Erythroblast (primary cell): ENCODE results near the gene CEP83.
A peak's percentile ranks its signal among the peaks of the same experiment; 100 is the strongest.

Experiments used
- DNase-seq, 2 experiments: peaks; one replicate each; lab custom pipeline; 2025; lab: John Stamatoyannopoulos, UW
- GATA1 ChIP-seq: IDR thresholded peaks from 2 replicates; pipeline ENCODE4 v1.6.1; 2011; ENCODE audit warnings: low read depth, mild to moderate bottlenecking, control low read depth, low read length, moderate library complexity
- POLR2A ChIP-seq: IDR thresholded peaks from 2 replicates; pipeline ENCODE4 v1.6.1; 2011; ENCODE audit warnings: mild to moderate bottlenecking, low read length

The CEP83 gene

DNA sequence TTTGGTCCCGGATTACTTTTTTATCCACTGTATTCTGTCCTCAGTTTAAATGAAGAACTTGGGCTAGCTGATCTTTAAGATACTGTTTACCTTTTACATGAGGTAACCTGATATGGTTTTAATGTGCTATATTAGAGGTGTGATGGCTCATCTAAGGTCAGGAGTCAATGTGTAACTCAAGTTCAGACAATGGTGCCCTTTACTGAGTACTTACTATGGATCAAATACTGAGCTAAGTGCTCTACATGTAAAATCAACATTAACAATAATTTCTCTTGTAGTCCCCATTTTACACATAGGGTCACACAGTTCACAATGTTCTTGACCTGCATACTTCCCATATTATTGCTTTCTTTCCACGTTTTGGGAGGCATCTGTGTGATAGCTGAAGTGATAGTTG lies 79.2 kb downstream of the CEP83 start:
- DNase-seq = no peak
- TF ChIP-seq POLR2A (no peak), GATA1 (no peak)

DNA sequence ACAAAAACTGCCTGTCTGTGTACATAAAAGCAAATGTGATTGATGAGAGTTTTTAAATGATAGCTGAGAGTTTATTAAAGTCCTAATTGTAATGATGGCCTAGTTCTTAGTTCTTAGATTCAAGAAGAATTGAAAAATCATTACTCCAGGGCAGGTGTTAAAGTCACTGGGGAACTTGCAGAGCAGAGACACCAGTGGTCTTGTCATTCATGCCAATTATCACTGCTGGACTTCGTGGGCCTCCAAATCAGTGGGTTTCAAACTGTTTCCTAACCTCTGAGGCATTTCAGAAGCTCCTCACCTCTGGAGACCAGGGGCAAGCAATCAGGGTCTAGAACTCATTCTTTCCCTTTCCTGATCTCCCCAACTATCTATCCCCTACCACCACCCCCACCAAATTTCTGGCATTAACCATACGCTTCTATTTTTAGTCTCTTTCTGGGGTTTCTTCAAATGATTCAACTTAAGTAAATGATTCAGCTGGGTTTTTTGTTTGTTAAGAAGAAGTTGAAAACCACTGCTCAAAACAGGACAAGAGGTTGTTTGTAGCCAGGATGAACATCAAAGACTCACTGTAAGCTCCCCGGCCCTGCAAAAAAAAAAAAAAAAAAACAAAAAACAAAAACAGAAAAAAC lies 80.1 kb downstream of the CEP83 start:
- DNase-seq = no peak
- no peak for TF ChIP-seq POLR2A
- no peak for TF ChIP-seq GATA1

DNA sequence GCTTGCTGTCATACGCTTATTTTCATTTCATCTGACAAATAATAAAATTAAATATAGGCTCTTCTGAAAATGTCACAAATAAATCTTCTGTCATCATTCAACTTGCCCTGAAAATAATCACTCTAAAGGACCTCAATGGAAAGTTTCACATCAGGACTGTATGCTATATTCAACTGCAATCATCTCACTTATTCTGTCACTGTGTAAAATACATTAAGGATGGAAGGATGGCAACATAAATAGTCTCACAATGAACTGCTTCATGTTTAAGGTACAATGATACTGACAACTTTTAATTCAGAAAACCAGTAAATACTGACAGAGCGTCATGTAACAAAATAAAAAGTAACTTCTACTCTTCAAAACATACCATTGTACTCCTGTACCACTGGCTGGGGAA lies 82.1 kb downstream of the CEP83 start:
- TF ChIP-seq POLR2A (no peak), GATA1 (no peak)
- no peak for DNase-seq

DNA sequence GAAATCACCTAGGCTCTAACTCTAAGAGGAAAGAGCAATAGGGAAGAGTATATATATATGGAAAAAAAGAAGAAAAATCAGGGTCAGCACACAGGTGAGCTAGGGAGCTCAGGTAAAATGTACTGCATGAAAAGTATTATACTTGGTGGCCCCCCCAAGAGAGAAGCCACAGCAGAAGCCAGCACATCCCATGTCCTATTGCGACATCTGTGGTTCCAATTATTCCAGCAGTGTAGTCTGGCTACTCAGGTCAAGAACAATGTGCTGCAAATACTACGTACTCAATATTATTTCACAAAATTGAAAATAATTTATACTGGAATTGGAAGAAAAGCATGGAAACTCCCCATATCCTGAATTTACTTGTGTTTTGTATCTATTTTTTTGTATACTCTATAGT lies 85.5 kb downstream of the CEP83 start:
- TF ChIP-seq POLR2A = no peak
- TF ChIP-seq GATA1 = no peak
- no peak for DNase-seq

DNA sequence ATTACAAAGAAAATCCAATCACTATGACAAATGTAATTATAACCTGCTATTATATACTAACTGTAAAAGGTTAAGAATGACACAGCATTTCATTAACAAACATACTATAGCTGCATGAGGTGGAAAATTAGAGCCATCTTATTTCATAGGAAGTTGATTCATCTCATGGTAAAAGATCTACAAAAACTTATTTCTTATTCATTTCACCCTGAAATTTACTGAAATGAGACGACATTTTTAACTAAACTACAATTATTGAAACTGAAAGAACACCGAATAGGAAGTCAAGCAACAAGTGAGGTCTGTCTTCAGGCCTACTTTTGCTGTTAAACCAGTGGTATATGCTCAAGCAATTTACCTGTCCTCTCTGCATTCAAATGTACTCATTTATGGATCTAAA lies 87.2 kb downstream of the CEP83 start:
- no peak for TF ChIP-seq GATA1
- TF ChIP-seq POLR2A = no peak
- DNase-seq = no peak

DNA sequence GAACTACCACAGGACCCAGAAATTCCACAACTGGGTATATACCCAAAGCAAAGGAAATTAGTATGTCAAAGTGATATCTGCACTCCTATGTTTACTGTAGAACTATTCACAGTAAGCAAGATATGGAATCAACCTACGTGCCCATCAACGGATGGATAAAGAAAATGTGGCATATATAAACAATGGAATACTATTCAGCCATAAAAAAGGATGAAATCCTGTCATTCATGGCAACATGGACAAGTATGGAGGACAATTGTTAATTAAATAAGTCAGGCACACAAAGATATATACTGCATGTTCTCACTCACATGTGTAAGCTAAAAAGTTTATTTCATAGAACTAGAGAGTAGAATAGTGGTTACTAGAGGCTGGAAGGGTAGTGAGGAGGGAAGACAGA lies 97.0 kb downstream of the CEP83 start:
- no peak for DNase-seq
- TF ChIP-seq GATA1 = no peak
- TF ChIP-seq POLR2A = no peak

DNA sequence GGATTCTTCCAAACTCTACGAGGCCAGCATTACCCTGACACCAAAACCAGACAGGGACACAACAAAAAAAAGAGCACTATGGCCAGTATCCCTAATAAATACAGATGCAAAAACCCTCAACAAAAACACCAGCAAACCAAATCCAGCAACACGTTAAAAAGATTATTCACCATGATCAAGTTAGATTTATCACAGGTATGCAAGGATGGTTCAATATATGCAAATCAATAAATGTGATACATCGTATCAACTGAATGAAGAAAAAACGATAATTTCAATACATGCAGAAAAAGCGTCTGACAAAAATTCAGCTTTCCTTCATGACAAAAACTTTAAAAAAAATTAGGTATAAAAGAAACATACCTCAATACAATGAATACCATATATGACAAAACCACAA lies 99.9 kb downstream of the CEP83 start:
- TF ChIP-seq POLR2A (no peak), GATA1 (no peak)

DNA sequence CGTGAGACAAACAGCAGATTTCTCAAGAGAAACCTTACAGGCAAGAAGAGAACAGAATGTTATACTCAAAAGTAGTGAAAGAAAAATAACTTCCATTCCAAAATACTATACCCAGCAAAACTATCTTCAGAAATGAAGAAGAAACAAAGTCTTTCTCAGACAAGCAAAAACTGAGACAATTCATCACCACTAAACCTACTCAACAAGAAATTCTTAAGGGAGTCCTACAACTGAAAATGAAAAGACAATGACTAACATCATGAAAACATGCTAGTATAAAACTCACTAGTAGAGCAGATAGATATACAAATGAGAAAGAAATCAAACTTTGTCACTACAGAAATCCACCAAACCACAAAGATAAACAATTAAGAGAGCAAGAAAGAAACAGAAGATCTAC lies 106.5 kb downstream of the CEP83 start:
- TF ChIP-seq POLR2A (no peak), GATA1 (no peak)
- DNase-seq = no peak

More for the DNA sequence above, 99.9 kb downstream of the CEP83 start:
- DNase-seq = peak in 1 of 2 experiments; percentile 3

DNA sequence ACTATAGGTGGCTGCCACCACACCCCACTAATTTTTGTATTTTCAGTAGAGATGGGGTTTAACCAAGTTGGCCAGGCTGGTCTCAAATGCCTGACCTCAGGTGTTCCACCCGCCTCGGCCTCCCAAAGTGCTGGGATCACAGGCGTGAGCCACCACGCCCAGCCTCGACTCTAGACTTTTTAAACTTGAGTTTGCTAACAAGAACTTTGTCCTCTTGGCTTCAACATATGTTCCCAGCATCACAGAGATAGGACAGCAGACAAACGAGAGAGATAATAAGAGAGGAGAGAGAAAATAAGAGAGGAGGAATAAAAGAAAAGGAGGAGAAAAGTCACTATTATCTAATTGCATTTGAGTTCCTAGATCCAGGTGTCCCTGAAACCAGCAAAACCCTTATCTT lies 119.1 kb downstream of the CEP83 start:
- TF ChIP-seq GATA1 (no peak), POLR2A (no peak)
- no peak for DNase-seq

DNA sequence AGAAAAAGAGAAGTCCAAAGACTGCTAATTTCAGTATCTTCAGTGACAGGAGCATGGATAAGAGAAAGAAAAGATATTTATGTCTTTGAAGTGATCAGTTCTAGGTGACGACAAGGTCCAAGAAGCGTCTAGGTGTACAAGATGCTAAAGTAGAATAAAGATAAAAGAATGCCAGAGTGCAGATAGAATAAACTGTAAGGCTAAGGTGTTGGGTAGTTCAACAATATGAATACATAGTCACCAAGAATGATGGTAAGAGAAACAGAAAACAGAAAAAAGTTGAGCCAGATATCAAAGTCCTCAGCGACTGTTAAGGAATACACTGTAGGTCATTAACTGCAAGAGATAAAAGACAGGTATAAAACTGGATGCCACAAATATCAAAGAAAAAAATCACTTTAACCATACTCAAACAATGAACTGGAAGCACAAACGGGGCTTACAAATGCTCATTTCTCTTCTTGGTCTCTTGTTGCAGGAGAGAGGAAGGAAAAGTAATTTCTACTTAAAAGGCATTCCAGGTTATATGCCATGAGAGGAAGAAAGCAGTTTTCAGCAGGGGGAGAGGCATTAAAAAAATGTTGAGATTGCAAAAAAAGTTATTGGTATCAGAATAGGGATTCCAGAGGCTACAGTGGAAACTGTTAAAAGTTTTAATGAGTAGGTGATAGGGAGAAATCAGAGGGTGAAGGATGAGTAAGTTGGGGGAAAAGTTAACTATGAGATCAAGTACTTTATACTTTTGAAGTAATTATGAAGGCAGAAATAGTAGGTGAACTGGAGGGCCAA lies 121.5 kb downstream of the CEP83 start:
- TF ChIP-seq GATA1 (no peak), POLR2A (no peak)
- no peak for DNase-seq

DNA sequence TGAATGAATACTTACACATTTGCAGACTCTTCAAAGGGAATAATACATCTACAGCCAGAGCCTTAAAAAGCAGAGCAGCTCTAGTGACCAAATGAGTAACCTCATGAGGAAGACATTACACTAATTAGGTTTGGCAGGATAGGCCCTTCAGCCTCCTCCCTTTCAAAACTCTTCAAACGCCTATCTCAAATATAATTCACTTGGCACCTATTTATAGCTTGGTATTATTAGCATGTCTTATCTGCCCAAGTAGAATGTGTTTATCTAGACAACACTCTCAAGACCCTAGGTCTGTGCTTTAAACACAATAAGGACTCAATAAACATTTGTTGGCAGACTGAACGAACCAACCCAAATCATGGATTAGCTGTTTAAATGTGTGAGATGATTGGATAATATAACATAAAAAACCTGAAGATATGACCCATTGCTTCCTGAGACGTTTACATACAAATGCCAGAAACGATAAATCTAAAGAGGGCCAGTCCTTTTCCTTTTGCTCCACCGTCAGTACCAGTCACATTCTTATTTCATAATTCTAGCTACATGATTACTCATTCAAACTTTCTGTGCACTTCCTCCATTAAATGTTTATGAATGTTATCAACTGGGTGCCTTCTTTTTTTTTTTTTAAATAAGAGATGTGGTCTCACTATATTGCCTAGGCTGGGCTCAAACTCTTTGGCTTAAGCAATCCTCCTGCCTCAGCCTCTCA lies 123.3 kb downstream of the CEP83 start:
- TF ChIP-seq GATA1 (no peak), POLR2A (no peak)
- DNase-seq = peak in 1 of 2 experiments; percentile 6

DNA sequence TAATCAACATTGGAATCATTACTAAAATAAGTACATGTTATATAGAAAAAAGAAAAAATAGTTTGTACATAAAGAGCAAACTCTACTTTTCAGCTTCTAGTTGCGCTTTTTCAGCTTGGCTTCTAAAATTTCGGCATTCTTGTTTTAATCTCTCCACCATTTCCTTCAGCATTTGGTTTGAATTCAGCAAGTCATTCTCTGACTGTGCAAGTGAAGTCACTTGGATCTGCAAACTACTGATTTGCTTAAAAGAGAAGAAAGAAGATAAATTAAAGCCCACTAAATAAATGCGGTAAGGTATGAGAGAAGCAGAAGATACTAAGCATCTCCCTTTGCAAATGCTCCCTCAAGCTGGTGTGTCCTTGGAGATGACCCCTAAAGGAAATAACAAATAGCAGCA lies 126.3 kb downstream of the CEP83 start:
- peak in 1 of 2 experiments; percentile 24 for DNase-seq
- TF ChIP-seq GATA1 (no peak), POLR2A (no peak)

DNA sequence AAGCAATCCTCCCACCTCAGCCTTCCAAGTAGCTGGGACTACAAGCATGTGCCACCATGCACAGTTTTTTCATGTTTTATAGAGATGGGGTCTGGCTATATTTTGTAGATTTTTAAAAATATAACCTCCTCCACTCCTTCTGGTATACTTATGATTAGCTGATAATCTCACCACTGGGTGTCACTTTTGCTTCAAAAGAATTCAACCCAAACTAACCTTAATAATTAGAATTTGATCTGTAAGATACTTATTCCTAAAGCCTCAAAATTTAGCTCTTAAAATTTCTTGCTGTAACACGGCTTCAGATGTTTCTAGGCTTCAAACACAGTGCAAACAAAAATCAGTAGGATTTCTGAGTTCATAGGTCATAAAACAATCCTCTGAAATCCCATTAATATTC lies 130.3 kb downstream of the CEP83 start:
- TF ChIP-seq GATA1 = no peak
- no peak for TF ChIP-seq POLR2A
- DNase-seq = peak; percentile 5 to 23

DNA sequence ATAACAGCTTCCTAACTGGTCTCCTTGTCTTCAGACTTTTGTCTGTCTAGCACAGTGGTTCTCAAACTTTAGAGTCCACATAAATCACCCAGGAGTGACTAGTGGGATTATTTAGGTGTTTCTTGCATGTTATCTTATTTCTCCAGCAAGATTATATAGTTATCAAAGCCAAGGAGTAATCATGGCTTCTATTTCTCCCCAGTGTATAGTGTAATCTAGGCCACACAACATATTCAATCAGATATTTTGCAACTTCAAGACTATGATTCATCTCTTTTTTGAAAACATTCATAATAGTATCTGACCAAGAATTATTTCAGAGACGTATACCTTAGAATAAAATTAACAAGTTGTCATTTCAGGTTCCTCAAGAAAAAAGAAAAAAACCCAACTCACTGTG lies 131.9 kb downstream of the CEP83 start:
- TF ChIP-seq POLR2A (no peak), GATA1 (no peak)
- no peak for DNase-seq
